Renal cortex interstitium (tissue), 11 donors: ENCODE data around the gene TGFBR2. TPM values are rescaled to one million over a fixed set of nuclear protein-coding genes. Genes with fewer than 3 reads are reported as not detected.

Experiments used
- DNase-seq, 11 donors: peaks; one replicate each; pipeline ENCODE4 v3.0.0-alpha.2; 2013; ENCODE audit warnings: low read depth in 9 of 11, low spot score in 4 of 11; ENCODE audit errors: extremely low read depth in 1 of 11
- polyA plus RNA-seq, 3 donors: library from polyadenylated mRNA; unstranded; fragments of 120-200 nt; gene quantifications; one replicate each; pipeline ENCODE4 v1.2.1, GENCODE V29; 2013; ENCODE audit not compliant: insufficient read length in 3 of 3

TGFBR2 gene
- polyA plus RNA-seq, 3 donors = 89.0 to 117 (median 96.9) TPM

DNA sequence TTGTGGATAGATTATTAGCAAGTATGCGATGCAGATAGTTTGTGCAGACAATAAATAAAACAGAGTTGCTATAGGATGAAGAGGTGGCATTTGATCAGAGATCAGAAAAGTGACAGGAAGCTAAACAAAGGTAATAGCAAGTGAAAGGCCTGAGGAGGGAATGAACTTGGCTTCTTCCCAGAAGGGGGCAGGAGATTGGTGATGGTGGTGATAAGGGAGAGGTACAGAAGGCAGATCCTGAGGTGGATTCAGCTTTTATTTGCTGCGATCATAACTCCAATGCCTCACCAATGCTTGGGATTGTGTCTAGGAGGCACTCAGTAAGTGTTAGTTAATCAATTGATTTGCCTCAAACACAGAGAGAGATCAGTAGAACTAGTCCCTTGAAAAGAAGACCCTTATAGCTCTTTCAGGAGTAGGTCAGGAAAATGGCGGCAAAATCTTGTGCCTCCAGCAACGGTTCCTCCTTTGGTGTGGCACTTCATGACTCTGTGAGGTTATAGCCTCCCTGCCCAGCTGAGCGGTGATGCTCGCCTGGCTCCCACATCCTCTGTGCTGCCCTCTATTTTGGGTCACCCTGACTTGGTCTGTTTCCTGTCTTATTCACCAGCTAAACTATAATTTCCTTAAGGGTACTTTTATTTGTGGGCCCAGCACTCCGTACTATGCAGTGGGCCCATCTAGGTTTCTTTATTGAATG is 37.5 kb downstream of the TGFBR2 start:
- DNase-seq = no peak

DNA sequence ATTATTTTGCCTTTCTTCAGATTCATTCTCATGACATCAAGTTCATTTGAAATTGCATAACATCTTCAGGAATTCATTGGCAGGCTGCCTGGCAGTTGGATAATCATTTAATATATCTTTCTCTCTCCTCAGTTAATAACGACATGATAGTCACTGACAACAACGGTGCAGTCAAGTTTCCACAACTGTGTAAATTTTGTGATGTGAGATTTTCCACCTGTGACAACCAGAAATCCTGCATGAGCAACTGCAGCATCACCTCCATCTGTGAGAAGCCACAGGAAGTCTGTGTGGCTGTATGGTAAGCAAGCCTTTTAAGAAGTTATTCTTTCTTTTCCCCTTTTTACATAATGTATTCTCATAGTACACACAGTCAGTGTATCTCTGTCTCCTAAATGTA is 38.2 kb downstream of the TGFBR2 start:
- DNase-seq = no peak

DNA sequence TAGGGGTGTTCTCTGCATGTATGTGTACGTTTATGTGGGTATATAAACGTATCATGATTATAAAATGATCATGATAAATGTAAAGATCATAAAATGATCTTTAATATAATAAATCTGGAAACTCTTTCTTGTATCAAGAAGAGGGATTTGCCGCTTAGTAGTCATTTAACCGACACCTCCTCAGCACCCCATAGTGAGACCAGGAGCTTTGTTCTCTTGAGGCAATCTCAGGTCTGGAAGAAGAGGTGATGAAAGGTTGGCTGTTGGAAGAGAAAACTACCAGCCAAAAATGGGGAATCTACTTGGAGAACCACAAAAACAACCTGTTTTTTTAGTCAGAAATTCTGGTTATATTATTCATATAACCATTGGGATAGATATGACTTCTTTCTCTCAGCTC is 38.7 kb downstream of the TGFBR2 start:
- no peak for DNase-seq

DNA sequence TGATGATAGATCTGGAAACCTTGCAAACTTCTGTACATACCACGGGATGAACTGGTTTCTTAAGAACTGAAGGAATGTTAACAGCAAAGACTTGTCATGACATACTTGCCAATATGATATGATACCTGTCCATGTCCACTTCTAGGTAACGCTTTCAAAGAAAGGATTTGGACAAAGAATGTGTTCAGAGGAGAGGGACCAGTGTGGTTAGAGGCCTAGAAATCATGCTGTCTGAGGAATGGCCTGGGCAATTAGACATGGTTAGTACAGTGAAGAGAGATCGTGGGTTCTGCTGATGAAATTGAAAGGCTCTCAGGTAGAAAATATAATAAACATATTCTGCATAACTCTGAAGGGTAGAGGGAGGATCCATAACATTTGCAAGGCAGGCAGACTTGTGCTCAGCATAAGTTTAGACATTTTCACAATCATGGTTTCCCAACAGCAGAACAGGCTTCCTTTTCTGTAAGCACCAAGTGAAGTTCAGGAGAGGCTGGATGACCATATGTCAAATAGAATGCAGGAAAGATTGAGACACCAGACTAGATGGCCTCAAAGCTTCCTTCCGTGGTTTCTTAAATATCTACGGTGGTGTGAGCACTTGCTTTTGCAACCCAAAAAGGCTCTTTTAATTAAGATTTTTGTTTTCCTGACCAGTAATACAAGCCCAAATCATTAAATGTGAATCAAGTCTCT is 39.9 kb downstream of the TGFBR2 start:
- DNase-seq = no peak

DNA sequence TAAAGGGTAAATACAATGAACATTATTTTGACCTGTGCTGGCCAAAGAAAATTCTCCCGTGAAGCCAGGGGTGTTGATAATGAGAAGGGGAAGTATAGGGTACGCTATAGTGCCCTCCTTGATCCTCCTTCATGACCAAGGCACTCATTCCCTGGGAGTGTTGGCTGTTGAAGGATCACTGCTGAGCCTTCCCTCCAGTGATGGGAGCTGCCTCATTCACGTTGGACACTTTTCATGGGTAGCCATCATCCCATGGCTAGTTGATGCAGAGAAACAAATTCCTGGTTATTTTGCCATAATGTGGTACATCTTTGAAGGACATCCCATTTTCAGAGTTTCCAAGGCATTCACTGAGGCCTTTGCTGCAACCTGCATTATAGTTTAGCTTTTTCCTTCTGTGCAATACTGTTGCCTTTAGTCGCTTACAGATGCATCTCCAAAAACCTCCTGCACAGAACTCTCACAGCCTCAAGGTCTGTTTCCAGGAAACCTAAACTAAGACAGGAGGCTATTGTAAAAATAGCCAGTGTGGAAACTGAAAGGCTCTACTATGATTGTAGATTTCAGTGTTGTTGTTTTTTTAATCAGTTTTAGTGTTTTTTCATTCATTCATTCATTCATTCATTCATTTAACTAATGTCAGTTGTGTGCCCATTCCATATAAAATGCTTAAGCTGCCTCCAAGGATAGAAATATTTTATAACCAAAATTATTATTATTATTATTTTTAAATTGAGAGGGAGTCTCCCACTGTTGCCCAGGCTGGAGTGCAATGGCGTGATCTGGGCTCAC is 40.8 kb downstream of the TGFBR2 start:
- no peak for DNase-seq

DNA sequence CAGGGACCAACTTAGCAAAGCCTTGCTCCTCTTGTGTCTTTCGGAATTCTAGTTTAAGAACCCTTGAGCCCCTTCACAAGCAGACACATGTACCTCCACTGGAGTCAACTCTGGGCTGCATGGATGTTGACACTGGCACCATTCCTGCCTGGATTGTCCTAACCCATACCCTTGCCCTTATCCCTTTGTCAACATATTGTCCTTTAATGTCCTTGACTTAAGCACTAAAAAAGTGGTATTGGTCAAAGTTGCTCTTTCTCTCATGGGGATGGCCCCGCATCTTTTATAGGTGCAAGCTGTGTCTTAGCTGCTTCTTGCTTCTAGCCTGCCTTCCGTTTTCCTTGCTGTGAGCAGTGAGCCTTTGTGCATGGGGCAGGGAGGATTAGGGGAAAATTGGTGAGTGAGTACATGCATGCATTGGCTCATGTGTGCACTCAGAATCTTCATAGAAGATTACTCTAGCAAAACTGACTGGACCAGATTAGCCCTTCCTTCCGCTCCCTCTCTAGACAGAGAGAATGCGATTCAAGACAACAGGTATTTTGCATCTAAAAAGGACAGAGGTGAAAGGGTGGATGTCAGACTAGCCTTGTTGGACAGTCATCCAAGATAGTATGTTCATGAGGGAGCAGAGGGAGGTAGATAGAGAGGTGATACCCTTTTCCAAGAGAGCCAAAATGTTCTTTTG is 42.4 kb downstream of the TGFBR2 start:
- DNase-seq = no peak

DNA sequence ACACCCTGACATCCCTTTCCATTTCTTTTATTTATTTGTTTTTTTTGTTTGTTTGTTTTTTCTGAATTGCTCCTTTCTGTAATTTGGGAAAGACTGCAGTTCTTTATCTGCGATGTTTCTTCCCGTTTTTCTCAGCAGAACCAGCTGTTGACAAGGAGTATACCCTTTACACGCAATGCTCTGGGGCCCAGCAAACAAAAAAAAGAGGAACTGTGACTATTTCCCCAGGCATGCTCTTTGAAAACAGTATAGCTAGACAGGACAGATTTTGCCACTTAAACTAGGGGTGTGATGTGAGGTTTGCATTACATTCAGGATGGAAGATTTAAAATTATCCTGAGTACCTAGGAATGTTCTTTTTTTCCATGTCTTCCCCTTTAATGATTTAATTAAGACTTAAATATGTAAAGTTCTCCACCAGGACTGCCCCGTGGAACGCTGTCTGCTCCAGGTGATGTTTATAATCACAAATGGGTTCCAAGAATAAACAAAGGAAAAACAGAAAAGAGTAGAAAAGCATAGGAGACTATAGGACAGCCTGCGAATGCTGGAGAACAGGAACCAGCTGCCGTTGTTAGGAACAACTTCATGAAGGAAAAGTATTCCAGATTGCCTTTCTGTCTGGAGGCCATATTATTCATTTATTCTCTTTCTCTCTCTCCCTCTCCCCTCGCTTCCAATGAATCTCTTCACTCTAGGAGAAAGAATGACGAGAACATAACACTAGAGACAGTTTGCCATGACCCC is 43.3 kb downstream of the TGFBR2 start:
- DNase-seq = no peak

DNA sequence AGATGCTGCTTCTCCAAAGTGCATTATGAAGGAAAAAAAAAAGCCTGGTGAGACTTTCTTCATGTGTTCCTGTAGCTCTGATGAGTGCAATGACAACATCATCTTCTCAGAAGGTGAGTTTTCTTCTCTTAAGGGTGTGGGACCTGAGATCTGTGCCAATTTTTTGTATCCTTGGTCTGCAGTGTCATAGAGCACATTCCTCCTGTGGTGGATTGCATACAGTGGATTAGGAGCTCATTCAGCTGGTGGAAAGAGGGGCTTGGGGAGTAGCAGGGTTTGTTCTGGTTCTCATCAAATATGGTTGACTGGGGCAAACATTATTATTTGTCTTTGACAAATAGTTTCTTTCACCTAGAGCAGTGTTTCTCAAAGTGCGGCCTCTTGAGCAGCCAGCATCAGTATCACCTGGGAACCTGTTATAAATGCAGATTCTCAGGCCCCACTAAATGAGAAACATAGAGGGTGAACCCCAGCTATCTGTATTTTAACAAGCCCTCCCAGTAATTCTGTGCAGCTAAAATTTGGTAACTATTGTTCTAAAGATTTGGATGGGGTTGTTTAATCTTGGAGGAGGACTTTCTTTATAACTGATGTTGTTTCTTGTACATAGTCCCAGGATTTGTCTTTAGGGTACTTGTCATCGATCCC is 44.1 kb downstream of the TGFBR2 start:
- DNase-seq = no peak

DNA sequence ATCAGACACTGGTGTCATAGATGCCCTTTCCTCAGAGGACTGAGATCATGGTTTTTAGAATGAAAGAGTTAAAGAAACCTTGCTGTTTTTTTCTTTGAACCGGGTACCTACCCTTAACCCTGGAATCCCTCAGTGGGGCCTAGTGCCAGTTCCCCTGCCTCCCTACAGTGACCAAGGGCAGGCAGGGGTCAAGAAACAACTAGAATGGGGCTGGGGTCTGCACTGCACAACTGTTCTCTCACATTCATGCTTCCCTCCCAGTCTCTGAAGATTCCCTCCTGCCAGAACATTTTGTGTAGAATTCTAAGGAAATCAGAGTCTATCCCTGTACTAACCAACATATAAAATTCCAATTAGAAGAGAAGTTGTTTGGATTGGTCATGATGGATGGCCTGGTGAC is 47.9 kb downstream of the TGFBR2 start:
- no peak for DNase-seq

DNA sequence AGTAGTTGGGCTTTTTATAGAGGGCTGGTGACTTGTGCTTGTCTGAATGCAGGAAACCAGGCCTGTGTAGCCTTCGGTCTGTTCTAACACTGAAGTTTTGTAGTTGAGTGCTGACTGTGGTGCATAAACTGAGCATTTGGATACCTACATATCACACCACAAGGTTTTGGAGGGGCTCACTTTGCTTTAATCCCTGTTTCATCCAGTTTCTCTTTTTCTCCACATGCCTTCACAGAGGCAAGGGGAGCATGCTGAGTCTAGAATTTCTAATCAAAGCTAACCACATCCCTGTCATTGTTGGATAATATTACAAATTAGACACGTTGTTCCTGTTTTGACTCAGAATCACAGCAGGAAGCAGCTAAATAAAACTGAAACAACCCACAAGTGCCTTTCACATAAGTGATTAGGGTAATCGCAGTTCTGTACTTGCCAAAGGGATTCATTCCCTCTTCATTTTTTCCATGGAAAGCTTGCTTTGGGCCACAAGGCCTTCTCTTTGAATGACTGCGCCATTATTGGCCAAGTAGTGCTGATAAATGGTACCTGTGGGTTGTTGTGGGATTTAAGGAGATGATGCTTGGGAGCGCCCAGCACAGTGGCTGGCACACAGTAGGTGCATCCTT is 48.9 kb downstream of the TGFBR2 start:
- no peak for DNase-seq

DNA sequence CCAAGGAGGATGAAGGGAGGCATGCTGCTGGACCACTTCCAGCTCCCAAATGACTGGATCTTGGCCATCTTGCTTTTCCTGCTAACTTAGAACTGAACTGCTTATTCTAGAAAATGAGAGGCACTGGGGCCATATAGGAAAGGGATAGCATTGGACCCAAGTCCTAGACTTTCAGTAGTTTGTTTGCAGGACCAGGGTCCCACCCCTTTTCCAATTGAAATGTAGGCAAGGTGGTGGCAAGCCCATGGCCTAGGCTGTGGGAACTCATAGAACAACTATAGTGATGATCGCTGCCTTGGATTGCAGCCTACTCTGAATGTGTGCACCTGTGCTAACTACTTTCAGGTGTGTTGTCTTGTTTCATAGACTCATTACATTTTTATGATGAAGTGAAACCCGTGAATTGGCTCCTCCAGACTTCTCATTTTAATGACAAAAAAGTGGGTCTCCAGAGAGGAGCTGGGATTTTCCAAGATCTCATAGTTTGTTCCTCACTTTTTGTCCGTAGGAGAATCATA is 50.3 kb downstream of the TGFBR2 start:
- no peak for DNase-seq

DNA sequence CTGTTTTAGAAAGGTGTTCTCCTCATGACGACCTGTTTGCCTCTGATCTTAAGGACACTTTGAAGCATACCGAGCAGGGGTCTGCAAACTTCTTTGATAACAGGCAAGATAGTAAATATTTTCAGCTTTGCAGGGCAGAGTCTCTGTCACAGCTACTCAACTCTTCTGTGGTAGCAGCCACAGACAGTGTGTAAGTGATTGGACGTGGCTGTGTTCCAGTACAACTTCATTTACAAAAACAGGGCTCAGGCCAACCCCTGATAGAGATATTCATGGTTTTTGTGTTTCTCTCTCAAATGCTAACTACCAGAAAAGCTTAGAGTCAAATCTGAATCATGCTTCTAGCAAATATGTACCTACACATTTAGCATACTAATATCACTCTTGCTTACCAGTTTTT is 51.5 kb downstream of the TGFBR2 start:
- DNase-seq = no peak

DNA sequence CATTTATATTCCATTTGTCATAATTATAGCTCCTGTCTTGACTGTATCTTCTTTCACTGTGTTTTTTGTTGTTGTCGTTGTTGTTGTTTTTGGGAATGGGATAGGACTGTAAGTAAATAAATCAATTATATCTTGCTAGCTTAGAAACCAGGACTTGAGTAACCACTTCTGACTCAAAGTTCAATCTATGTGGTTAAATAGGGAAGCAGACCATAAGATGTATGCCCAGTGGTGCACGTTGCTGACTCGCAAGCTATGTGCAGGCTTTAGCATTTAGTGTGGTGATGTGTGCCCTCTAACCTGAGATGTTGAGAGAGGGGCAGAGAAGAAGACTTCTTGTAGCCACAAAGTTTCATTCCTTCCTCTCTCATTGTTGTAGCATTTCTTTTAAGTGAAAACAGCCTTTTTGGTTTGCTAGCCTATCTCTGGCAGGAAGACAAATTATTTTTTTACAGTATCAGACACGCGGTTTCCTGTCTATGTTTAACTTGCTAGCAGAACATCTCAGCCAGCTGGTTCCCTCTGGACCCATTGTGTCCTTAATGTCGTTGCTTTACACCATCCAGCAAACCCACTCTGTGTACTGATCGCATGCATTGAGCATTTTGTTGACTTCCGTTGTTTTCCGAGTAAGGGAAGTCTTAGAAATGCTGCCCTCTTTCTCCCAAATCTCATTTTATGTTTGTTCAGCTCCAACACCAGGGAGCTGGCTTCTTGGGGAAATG is 52.1 kb downstream of the TGFBR2 start:
- peak in 2 of 11 donors; percentile 45 to 49 for DNase-seq

DNA sequence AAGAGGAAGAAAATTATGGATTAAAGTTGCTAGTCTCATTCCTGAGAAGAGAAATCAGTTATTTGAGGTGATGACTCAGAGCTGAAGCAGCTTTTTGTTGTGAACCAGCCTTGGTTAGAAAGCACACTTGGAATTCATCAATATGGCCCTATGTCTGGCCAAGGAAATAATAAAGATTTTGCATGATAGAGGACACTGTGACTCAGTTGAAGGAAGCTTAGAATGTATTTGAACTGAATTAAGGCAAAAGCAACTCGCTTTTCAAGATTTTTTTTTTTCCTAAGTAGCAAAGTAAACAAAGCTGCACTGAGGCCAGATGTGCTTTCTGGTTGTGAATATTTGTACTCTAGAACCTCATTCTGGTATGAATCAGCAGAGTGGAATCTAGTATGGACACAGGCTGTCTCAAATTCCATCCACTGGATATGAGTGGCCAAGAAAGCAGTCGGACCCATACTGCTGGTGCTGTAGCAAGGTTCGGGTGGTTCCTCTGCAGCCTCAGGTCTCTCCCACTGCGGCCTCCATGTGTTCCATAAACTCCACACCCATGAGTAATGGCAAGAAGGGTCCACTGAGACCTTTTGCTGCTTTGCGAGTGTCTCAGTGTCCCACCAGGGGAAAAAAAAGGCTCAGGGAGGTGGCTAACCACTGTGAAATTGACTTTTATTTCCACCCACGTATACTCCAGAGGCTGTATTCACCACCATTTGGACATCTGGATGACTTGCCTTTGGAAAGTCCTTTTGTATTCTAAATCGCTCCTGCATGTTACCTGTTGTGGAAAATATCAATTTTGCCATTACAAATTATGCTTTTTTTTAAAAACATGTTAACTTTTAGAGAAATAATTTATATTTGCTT is 53.1 kb downstream of the TGFBR2 start:
- no peak for DNase-seq

DNA sequence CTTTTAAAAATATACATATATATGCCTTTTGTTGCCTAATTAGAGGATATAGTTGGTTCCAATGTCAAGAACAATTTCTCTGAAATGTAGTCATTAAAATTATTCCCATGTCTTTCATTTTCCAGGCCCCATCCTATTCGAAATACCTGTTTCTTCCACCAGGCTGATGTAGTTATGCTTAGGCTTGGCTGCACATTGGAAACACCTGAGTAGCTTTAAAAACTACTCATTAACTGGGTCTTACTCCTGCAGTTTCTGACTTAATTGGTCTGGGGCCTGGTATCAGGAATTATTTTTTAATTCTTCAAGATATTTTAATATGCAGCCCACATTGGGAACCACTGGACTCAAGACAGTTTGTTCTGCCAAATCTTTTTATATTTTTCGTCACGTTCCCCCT is 53.7 kb downstream of the TGFBR2 start:
- no peak for DNase-seq

DNA sequence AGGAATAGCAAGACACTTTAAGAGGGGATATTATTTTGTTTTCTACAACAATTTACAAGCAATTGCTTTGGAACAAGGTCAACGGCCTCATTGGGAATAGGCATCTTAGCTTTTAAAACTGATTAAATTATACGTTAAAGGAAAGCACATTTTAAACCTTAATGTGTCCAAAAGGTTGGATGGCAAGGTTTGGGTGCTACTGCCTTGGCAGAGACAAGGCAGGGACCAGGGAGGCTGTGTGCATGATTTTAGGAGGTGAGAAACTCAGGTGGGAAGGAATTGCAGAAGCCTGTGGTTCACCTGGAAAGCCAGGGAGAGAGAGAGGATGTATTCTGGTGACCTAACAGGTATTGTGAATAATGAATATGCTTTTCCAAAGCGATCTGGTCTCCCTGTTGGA is 54.3 kb downstream of the TGFBR2 start:
- no peak for DNase-seq
